ENCODE data around the gene RPTOR. TPM values are rescaled to one million over a fixed set of nuclear protein-coding genes. Genes with fewer than 3 reads are reported as not detected.

Gene RPTOR
- total RNA-seq, 1 experiment from 2014 or later: 30.6 TPM

DNA sequence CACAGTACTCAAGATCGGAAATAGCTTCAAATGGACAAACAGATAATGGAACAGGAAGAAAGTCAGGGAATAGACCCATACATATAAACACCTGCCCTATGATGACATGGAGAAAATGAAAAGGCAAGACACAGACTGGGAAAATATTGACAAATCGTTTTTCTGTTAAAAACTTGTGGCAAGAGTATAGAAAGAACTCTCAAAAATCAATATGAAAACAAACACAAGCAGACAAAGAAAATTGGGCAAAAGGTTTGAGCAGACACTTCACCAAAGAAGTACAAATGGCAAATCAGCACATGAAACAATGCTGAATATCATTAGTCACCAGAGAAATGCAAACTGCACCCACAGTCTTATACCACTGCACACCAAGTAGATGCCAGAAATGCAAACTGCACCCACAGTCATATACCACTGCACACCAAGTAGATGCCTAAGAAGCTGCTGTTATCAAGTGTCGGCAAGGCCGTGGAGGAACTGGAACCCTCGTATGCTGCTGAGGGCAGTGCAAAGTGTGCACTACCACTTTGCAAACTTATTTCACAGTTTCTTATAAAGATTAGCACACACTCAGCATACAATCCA, 323.5 kb downstream of the RPTOR start:
- Histone ChIP-seq H3K36me3 (ENCODE audit: insufficient read depth, low read length) (no peaks in the 10 kb centered on the region), H3K9me3 (ENCODE audit: low read length) (no peaks in the 10 kb centered on the region), H3K27ac (ENCODE audit: low read length) (0 out of 2 replicates have a peak overlapping the region, but pooled peaks have one; percentile 8), H3K9ac (ENCODE audit: low read length) (no peak overlapping the region), H3K4me1 (ENCODE audit: low read length) (peaks cover 24% of the 10 kb centered on the region), H3K9me2 (replicated peaks; ENCODE audit: insufficient read depth, low read length) (no peaks in the 10 kb centered on the region), H3K4me2 (ENCODE audit: low read depth, low read length, poor library complexity, severe bottlenecking) (no peak overlapping the region), H3K4me3 (ENCODE audit: low read length) (no peak overlapping the region), H4K20me1 (ENCODE audit: insufficient read depth, low read depth, low read length) (no peaks in the 10 kb centered on the region), H2AFZ (ENCODE audit: low read length) (no peak overlapping the region), H3K27me3 (ENCODE audit: low read length) (no peaks in the 10 kb centered on the region), H3K79me2 (ENCODE audit: low read length) (no peaks in the 10 kb centered on the region)
- peak; percentile 85 for DNase-seq

DNA sequence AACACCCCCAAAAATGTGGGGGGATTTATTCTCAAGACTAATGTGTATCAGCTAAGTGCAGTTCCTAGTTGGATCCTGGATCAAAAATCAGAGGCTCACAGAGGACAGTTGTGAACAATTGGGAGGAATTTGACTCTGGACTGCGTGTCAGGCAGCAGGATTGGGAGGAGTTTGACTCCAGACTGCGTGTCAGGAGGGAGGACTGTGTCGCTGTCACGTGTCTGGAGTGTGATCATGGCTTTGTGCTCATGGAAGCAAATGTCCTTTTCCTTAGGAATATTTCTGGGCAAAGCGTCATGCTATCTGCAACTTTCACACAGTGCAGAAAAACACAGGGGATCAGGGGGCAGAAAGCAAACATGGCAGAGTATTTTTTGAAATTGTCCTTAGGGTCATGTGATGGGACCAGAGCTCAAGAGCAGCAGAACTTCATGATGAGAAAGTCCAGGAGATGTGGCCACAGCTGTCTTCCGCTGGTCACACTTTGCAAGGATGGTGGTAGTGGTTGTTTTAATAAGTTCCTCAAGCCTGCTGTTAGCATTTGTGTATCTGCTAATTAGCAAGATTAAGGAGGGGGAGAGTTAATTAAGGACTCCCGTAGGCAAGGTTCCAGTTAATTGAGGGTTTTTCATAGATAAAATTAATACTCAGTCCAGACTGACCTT, 325.0 kb downstream of the RPTOR start:
- H3K36me3 ChIP-seq (ENCODE audit: insufficient read depth, low read length): no peaks in the 10 kb centered on the region; the same call in 1 of the 2 replicates
- H3K9me2 ChIP-seq (replicated peaks; ENCODE audit: insufficient read depth, low read length): no peaks in the 10 kb centered on the region
- H2AFZ ChIP-seq (ENCODE audit: low read length): no peak overlapping the region
- H3K27ac ChIP-seq (ENCODE audit: low read length): no peak overlapping the region
- H4K20me1 ChIP-seq (ENCODE audit: insufficient read depth, low read depth, low read length): no peaks in the 10 kb centered on the region
- H3K9ac ChIP-seq (ENCODE audit: low read length): no peak overlapping the region
- no peaks in the 10 kb centered on the region for H3K27me3 ChIP-seq (ENCODE audit: low read length)
- H3K4me3 ChIP-seq (ENCODE audit: low read length): no peak overlapping the region
- H3K4me2 ChIP-seq (ENCODE audit: low read depth, low read length, poor library complexity, severe bottlenecking): no peak overlapping the region
- no peaks in the 10 kb centered on the region for H3K9me3 ChIP-seq (ENCODE audit: low read length)
- DNase-seq: no peak
- H3K4me1 ChIP-seq (ENCODE audit: low read length): peaks cover 24% of the 10 kb centered on the region
- H3K79me2 ChIP-seq (ENCODE audit: low read length): no peaks in the 10 kb centered on the region

DNA sequence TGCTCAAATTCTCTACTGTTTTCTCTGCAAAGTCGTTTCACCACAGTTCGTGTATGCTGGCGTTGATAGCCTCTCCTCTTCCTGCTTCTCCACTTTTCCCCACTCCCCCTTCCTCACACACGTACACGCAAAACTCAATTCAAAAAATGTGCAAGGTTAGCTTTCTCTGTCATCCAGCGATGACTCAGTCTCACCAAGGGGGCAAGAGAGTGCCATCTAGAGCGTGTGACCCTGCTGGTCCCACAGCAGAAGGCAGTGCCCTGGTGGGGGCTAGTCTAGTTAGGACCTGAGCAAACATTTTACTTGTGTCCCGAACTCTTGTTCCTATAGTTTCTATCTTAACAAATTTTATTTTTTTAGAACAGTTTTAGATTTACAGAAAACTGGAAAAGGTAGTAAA, 325.8 kb downstream of the RPTOR start:
- Histone ChIP-seq H3K36me3 (ENCODE audit: insufficient read depth, low read length) (no peaks in the 10 kb centered on the region; the same call in 1 of the 2 replicates), H3K9ac (ENCODE audit: low read length) (no peak overlapping the region), H3K27ac (ENCODE audit: low read length) (no peak overlapping the region), H3K4me1 (ENCODE audit: low read length) (peaks cover 24% of the 10 kb centered on the region), H3K9me3 (ENCODE audit: low read length) (no peaks in the 10 kb centered on the region), H3K4me3 (ENCODE audit: low read length) (no peak overlapping the region), H3K79me2 (ENCODE audit: low read length) (no peaks in the 10 kb centered on the region), H2AFZ (ENCODE audit: low read length) (no peak overlapping the region), H4K20me1 (ENCODE audit: insufficient read depth, low read depth, low read length) (no peaks in the 10 kb centered on the region), H3K4me2 (ENCODE audit: low read depth, low read length, poor library complexity, severe bottlenecking) (no peak overlapping the region), H3K27me3 (ENCODE audit: low read length) (no peaks in the 10 kb centered on the region), H3K9me2 (replicated peaks; ENCODE audit: insufficient read depth, low read length) (no peaks in the 10 kb centered on the region)
- DNase-seq: peak; percentile 44

DNA sequence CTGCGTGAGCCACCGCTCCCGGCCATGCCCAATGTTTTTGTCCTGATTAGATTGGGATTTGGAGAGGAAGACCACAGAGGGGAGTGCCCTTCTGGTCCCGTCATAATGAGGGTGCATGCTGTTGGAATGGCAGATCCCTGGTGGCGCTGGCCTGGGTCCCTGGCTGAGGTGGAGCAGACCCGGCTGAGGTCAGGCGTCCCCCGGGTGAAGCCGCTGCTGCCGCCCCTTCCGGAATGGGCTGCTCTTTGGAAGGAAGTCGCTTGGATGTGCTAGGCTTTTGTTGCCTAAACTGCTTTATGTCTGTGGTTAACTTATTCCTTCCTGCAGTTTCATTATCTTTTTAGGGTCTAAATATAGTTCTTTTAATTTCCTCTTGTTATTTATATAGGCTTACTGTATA, 326.7 kb downstream of the RPTOR start:
- no peaks in the 10 kb centered on the region for H3K9me3 ChIP-seq (ENCODE audit: low read length)
- no peaks in the 10 kb centered on the region for H3K9me2 ChIP-seq (replicated peaks; ENCODE audit: insufficient read depth, low read length)
- H3K9ac ChIP-seq (ENCODE audit: low read length): no peak overlapping the region
- no peaks in the 10 kb centered on the region for H3K27me3 ChIP-seq (ENCODE audit: low read length)
- no peak for DNase-seq
- no peaks in the 10 kb centered on the region for H4K20me1 ChIP-seq (ENCODE audit: insufficient read depth, low read depth, low read length)
- H3K36me3 ChIP-seq (ENCODE audit: insufficient read depth, low read length): no peaks in the 10 kb centered on the region; the same call in 1 of the 2 replicates
- no peak overlapping the region for H3K4me3 ChIP-seq (ENCODE audit: low read length)
- H3K79me2 ChIP-seq (ENCODE audit: low read length): no peaks in the 10 kb centered on the region
- no peak overlapping the region for H3K4me2 ChIP-seq (ENCODE audit: low read depth, low read length, poor library complexity, severe bottlenecking)
- H3K27ac ChIP-seq (ENCODE audit: low read length): no peak overlapping the region
- no peak overlapping the region for H2AFZ ChIP-seq (ENCODE audit: low read length)
- H3K4me1 ChIP-seq (ENCODE audit: low read length): peaks cover 24% of the 10 kb centered on the region

DNA sequence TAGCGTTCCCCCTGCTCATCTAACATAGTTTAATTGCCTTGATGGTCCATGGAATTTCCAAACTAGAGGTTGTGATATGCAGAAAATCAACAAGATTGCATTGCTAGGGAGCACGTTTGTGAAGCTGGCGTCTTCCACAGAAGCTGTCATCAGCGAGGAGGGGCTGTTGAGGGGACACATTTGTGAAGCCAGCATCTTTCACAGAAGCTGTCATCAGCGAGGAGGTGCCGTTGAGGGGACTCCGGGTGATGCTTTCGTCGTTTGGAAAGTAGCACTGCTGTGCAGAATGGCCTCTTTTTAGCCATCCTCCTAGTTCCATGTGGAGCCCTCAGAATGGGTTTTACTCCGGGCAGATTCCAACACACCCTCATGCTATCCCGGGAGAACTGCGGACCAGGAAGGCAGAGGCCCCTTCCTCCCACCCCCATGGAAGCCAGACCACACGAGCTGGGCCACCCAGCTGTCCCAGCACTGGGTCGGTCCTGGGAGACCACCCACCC, 327.4 kb downstream of the RPTOR start:
- DNase-seq: no peak
- Histone ChIP-seq H3K27me3 (ENCODE audit: low read length) (no peaks in the 10 kb centered on the region), H3K36me3 (ENCODE audit: insufficient read depth, low read length) (no peaks in the 10 kb centered on the region; the same call in 1 of the 2 replicates), H3K4me3 (ENCODE audit: low read length) (no peak overlapping the region), H3K27ac (ENCODE audit: low read length) (no peak overlapping the region), H3K4me1 (ENCODE audit: low read length) (peaks cover 17% of the 10 kb centered on the region), H4K20me1 (ENCODE audit: insufficient read depth, low read depth, low read length) (no peaks in the 10 kb centered on the region), H3K9me3 (ENCODE audit: low read length) (no peaks in the 10 kb centered on the region), H3K4me2 (ENCODE audit: low read depth, low read length, poor library complexity, severe bottlenecking) (no peak overlapping the region), H3K79me2 (ENCODE audit: low read length) (no peaks in the 10 kb centered on the region), H3K9ac (ENCODE audit: low read length) (no peak overlapping the region), H2AFZ (ENCODE audit: low read length) (no peak overlapping the region), H3K9me2 (replicated peaks; ENCODE audit: insufficient read depth, low read length) (no peaks in the 10 kb centered on the region)

DNA sequence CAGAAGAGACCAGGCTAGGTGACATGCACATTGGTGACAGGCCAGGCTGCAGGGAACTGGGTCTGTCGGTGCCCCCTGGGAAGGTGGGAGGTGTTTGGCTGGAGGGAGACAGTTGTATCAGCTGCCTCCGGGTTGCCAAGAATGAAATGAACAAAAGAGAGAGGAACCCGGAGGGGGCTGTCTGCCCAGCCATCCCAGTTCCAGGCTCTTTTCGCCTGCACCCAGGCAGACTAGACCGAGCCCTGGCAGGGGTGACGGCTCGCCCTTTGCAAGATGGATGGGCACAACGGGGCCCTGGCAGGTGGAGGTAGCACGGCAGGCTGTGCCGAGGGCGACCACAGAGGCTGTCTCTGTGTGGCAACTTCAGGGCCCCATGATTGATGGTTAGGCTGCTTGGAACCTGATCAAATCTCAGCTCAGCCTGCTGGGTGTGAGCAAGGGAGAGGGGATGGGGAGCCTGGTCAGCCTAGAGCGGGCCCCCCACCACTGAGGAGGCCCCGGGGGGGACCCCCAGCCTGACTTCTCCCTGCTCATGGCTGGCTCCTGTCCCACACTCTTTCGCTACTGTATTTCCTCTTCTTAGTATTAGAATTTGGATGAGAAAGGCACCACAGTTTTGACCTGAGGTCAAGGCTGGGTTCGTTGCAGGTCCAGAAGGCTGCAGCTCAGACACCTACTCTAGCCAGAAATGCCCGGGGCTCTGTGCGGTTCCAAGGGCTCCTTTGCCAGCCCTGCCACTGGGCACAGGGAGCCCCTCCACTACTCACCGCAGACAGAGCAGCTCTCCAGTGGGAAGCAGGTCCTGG, 328.1 kb downstream of the RPTOR start:
- Histone ChIP-seq H3K27me3 (ENCODE audit: low read length) (no peaks in the 10 kb centered on the region), H3K36me3 (ENCODE audit: insufficient read depth, low read length) (no peaks in the 10 kb centered on the region; the same call in 1 of the 2 replicates), H3K4me1 (ENCODE audit: low read length) (peaks cover 10% of the 10 kb centered on the region), H3K27ac (ENCODE audit: low read length) (no peak overlapping the region), H3K9me3 (ENCODE audit: low read length) (no peaks in the 10 kb centered on the region), H3K9ac (ENCODE audit: low read length) (no peak overlapping the region), H3K4me2 (ENCODE audit: low read depth, low read length, poor library complexity, severe bottlenecking) (no peak overlapping the region), H3K4me3 (ENCODE audit: low read length) (no peak overlapping the region), H2AFZ (ENCODE audit: low read length) (no peak overlapping the region), H4K20me1 (ENCODE audit: insufficient read depth, low read depth, low read length) (no peaks in the 10 kb centered on the region), H3K9me2 (replicated peaks; ENCODE audit: insufficient read depth, low read length) (no peaks in the 10 kb centered on the region), H3K79me2 (ENCODE audit: low read length) (no peaks in the 10 kb centered on the region)
- DNase-seq: no peak

DNA sequence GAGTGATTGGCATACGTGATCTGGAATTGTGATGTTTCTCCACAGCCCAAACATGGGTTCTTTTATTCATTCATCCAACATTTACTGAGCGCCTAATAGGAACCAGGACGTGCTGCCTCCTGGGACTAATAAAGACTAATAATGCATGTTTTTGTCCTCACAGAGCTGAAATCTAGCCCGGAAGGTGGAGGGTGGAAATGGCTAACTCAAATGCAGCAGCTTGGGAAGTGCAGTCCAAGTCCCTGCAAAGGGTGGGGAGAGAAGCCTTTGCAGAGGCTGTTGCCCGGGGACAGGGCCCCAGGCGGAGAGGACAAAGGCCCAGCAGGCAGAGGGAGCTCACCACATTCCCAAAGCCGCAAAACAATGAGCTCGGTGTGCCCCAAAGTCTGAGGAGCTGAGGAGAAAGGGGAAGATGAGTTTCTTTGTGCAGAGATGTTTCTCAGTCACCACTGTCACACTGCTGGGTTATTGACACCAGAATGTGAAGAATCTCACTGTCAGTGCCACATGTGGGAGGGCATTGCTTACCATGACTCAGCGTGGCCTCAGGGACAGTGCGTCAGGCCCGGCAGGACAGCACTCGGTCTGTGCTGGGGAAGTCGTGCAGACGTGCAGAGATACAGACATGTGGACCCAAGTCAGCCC, 328.8 kb downstream of the RPTOR start:
- no peak overlapping the region for H3K9ac ChIP-seq (ENCODE audit: low read length)
- no peaks in the 10 kb centered on the region for H3K27me3 ChIP-seq (ENCODE audit: low read length)
- DNase-seq: no peak
- H4K20me1 ChIP-seq (ENCODE audit: insufficient read depth, low read depth, low read length): no peaks in the 10 kb centered on the region
- H3K4me3 ChIP-seq (ENCODE audit: low read length): no peak overlapping the region
- no peaks in the 10 kb centered on the region for H3K9me3 ChIP-seq (ENCODE audit: low read length)
- H3K27ac ChIP-seq (ENCODE audit: low read length): no peak overlapping the region
- H3K9me2 ChIP-seq (replicated peaks; ENCODE audit: insufficient read depth, low read length): no peaks in the 10 kb centered on the region
- no peaks in the 10 kb centered on the region; the same call in 1 of the 2 replicates for H3K36me3 ChIP-seq (ENCODE audit: insufficient read depth, low read length)
- H3K79me2 ChIP-seq (ENCODE audit: low read length): no peaks in the 10 kb centered on the region
- H3K4me1 ChIP-seq (ENCODE audit: low read length): peaks cover 3% of the 10 kb centered on the region
- no peak overlapping the region for H3K4me2 ChIP-seq (ENCODE audit: low read depth, low read length, poor library complexity, severe bottlenecking)
- no peak overlapping the region for H2AFZ ChIP-seq (ENCODE audit: low read length)

All from Karpas-422 (cell line).